HEK293 (cell line): ENCODE results near the gene TRIP11.

Experiments used
- ATF2 ChIP-seq: fragments of 450-650 bp; formaldehyde crosslinking; IDR thresholded peaks from 2 replicates; pipeline ENCODE4 v1.5.1; 2016; ENCODE audit warnings: missing biosample characterization, missing genetic modification characterization, low read depth
- GLIS2 ChIP-seq: fragments of 450-650 bp; formaldehyde crosslinking; IDR thresholded peaks from 2 replicates; pipeline ENCODE4 v1.5.1; 2016; ENCODE audit warnings: missing biosample characterization, missing genetic modification characterization
- KLF1 ChIP-seq: fragments of 450-650 bp; formaldehyde crosslinking; IDR thresholded peaks from 2 replicates; pipeline ENCODE4 v1.5.1; 2016; ENCODE audit warnings: missing biosample characterization, missing genetic modification characterization
- MYNN ChIP-seq: fragments of 450-650 bp; formaldehyde crosslinking; IDR thresholded peaks from 2 replicates; pipeline ENCODE4 v1.5.1; 2016; ENCODE audit warnings: missing biosample characterization, missing genetic modification characterization, borderline replicate concordance
- PATZ1 ChIP-seq: fragments of 450-650 bp; formaldehyde crosslinking; IDR thresholded peaks from 2 replicates; pipeline ENCODE4 v1.5.1; 2016; ENCODE audit warnings: missing biosample characterization, missing genetic modification characterization
- SCRT2 ChIP-seq: fragments of 450-650 bp; formaldehyde crosslinking; IDR thresholded peaks from 2 replicates; pipeline ENCODE4 v1.5.1; 2016; ENCODE audit warnings: missing biosample characterization, missing genetic modification characterization
- TCF7L2 ChIP-seq: IDR thresholded peaks from 2 replicates; pipeline ENCODE4 v1.6.1; 2011; ENCODE audit warnings: low read depth, mild to moderate bottlenecking, inconsistent platforms, low read length, moderate library complexity, borderline replicate concordance
- ZBTB7A ChIP-seq: fragments of 450-650 bp; formaldehyde crosslinking; IDR thresholded peaks from 2 replicates; pipeline ENCODE4 v1.5.1; 2016; ENCODE audit warnings: low read depth, missing biosample characterization, missing genetic modification characterization
- ZBTB8A ChIP-seq: fragments of 450-650 bp; formaldehyde crosslinking; IDR thresholded peaks from 2 replicates; pipeline ENCODE4 v1.5.1; 2016; ENCODE audit warnings: missing biosample characterization, missing genetic modification characterization
- ZEB2 ChIP-seq: fragments of 450-650 bp; formaldehyde crosslinking; IDR thresholded peaks from 2 replicates; pipeline ENCODE4 v1.5.1; 2016; ENCODE audit warnings: missing biosample characterization, missing genetic modification characterization
- ZFP3 ChIP-seq: fragments of 450-650 bp; formaldehyde crosslinking; IDR thresholded peaks from 2 replicates; pipeline ENCODE4 v1.5.1; 2016; ENCODE audit warnings: low read depth, missing biosample characterization, missing genetic modification characterization
- ZNF239 ChIP-seq: fragments of 450-650 bp; formaldehyde crosslinking; IDR thresholded peaks from 2 replicates; pipeline ENCODE4 v1.5.1; 2016; ENCODE audit warnings: missing biosample characterization, missing genetic modification characterization
- ZNF341 ChIP-seq: fragments of 450-650 bp; formaldehyde crosslinking; IDR thresholded peaks from 2 replicates; pipeline ENCODE4; 2016; ENCODE audit warnings: low read depth, missing biosample characterization, missing genetic modification characterization
- ZNF354C ChIP-seq: fragments of 450-650 bp; formaldehyde crosslinking; IDR thresholded peaks from 2 replicates; pipeline ENCODE4 v1.5.1; 2016; ENCODE audit warnings: missing biosample characterization, missing genetic modification characterization, low read depth, borderline replicate concordance
- ZNF366 ChIP-seq: fragments of 450-650 bp; formaldehyde crosslinking; conservative IDR thresholded peaks from 2 replicates; pipeline ENCODE4 v1.5.1; 2016; ENCODE audit warnings: missing biosample characterization, missing genetic modification characterization
- ZNF37A ChIP-seq: fragments of 450-650 bp; IDR thresholded peaks from 2 replicates; pipeline ENCODE4 v1.5.1; 2018; ENCODE audit warnings: missing biosample characterization, missing genetic modification characterization
- ZNF473 ChIP-seq: fragments of 450-650 bp; formaldehyde crosslinking; IDR thresholded peaks from 2 replicates; pipeline ENCODE4 v1.5.1; 2017; ENCODE audit warnings: missing biosample characterization, missing genetic modification characterization
- ZNF501 ChIP-seq: fragments of 450-650 bp; formaldehyde crosslinking; IDR thresholded peaks from 2 replicates; pipeline ENCODE4 v1.5.1; 2016; ENCODE audit warnings: missing biosample characterization, missing genetic modification characterization
- ZNF548 ChIP-seq: fragments of 450-650 bp; formaldehyde crosslinking; IDR thresholded peaks from 2 replicates; pipeline ENCODE4 v1.5.1; 2016; ENCODE audit warnings: missing biosample characterization, missing genetic modification characterization
- ZNF549 ChIP-seq: fragments of 450-650 bp; IDR thresholded peaks from 2 replicates; pipeline ENCODE4 v1.5.1; 2018; ENCODE audit warnings: missing biosample characterization, missing genetic modification characterization, mild to moderate bottlenecking, inconsistent platforms, moderate library complexity
- ZNF561 ChIP-seq: fragments of 450-650 bp; IDR thresholded peaks from 2 replicates; pipeline ENCODE4 v1.5.1; 2018; ENCODE audit warnings: missing biosample characterization, missing genetic modification characterization, borderline replicate concordance
- ZNF623 ChIP-seq: fragments of 450-650 bp; formaldehyde crosslinking; IDR thresholded peaks from 2 replicates; pipeline ENCODE4 v1.5.1; 2016; ENCODE audit warnings: missing biosample characterization, missing genetic modification characterization
- ZNF626 ChIP-seq: fragments of 450-650 bp; sonication (Bioruptor Pico); formaldehyde crosslinking; IDR thresholded peaks from 2 replicates; pipeline ENCODE4 v1.5.1; 2018; ENCODE audit warnings: missing biosample characterization, missing genetic modification characterization, inconsistent platforms
- ZNF645 ChIP-seq: fragments of 450-650 bp; formaldehyde crosslinking; IDR thresholded peaks from 2 replicates; pipeline ENCODE4; 2016; ENCODE audit warnings: missing biosample characterization, missing genetic modification characterization
- ZNF654 ChIP-seq: fragments of 450-650 bp; formaldehyde crosslinking; IDR thresholded peaks from 2 replicates; pipeline ENCODE4 v1.5.1; 2016; ENCODE audit warnings: low read depth, missing biosample characterization, missing genetic modification characterization
- ZNF701 ChIP-seq: fragments of 450-650 bp; formaldehyde crosslinking; IDR thresholded peaks from 2 replicates; pipeline ENCODE4 v1.5.1; 2016; ENCODE audit warnings: missing biosample characterization, missing genetic modification characterization
- ZNF777 ChIP-seq: fragments of 450-650 bp; formaldehyde crosslinking; IDR thresholded peaks from 2 replicates; pipeline ENCODE4 v1.5.1; 2017; ENCODE audit warnings: missing biosample characterization, missing genetic modification characterization, borderline replicate concordance
- ZNF791 ChIP-seq: fragments of 450-650 bp; formaldehyde crosslinking; IDR thresholded peaks from 2 replicates; pipeline ENCODE4 v1.5.1; 2016; ENCODE audit warnings: missing biosample characterization, missing genetic modification characterization
- ZNF830 ChIP-seq: fragments of 450-650 bp; IDR thresholded peaks from 2 replicates; pipeline ENCODE4 v1.5.0; 2018; ENCODE audit warnings: missing biosample characterization, missing genetic modification characterization, low read depth, mild to moderate bottlenecking, moderate library complexity
- ZNF843 ChIP-seq: fragments of 450-650 bp; formaldehyde crosslinking; IDR thresholded peaks from 2 replicates; pipeline ENCODE4 v1.5.1; 2016; ENCODE audit warnings: missing biosample characterization, missing genetic modification characterization
- ZSCAN23 ChIP-seq: fragments of 450-650 bp; formaldehyde crosslinking; IDR thresholded peaks from 2 replicates; pipeline ENCODE4 v1.5.1; 2016; ENCODE audit warnings: missing biosample characterization, missing genetic modification characterization
- ZXDB ChIP-seq: fragments of 450-650 bp; formaldehyde crosslinking; IDR thresholded peaks from 2 replicates; pipeline ENCODE4 v1.5.1; 2016; ENCODE audit warnings: missing biosample characterization, missing genetic modification characterization
- TF ChIP-seq, protein P1 (sequence below): fragments of 450-650 bp; formaldehyde crosslinking; IDR thresholded peaks from 2 replicates; pipeline ENCODE4 v1.5.1; 2016; ENCODE audit warnings: missing biosample characterization, missing genetic modification characterization
- TF ChIP-seq, protein P2 (sequence below): fragments of 450-650 bp; formaldehyde crosslinking; IDR thresholded peaks from 2 replicates; pipeline ENCODE4 v1.5.1; 2016; ENCODE audit warnings: missing biosample characterization, missing genetic modification characterization

The TRIP11 gene

GRCh38 chr14:92039719-92040430 is at the start of gene TRIP11 (continued):
- TF ChIP-seq GLIS2: no peak
- TF ChIP-seq, protein P1, sequence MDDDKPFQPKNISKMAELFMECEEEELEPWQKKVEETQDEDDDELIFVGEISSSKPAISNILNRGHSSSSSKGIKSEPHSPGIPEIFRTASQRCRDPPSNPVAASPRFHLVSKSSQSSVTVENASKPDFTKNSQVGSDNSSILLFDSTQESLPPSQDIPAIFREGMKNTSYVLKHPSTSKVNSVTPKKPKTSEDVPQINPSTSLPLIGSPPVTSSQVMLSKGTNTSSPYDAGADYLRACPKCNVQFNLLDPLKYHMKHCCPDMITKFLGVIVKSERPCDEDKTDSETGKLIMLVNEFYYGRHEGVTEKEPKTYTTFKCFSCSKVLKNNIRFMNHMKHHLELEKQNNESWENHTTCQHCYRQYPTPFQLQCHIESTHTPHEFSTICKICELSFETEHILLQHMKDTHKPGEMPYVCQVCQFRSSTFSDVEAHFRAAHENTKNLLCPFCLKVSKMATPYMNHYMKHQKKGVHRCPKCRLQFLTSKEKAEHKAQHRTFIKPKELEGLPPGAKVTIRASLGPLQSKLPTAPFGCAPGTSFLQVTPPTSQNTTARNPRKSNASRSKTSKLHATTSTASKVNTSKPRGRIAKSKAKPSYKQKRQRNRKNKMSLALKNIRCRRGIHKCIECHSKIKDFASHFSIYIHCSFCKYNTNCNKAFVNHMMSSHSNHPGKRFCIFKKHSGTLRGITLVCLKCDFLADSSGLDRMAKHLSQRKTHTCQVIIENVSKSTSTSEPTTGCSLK (tag by site-specific recombination): no peak
- no peak for TF ChIP-seq ZNF548 (tag by site-specific recombination)
- TF ChIP-seq ATF2 (tag by site-specific recombination): no peak
- no peak for TF ChIP-seq SCRT2 (tag by site-specific recombination)
- no peak for TF ChIP-seq ZNF654 (tag by site-specific recombination)
- no peak for TF ChIP-seq ZBTB7A
- peak; percentile 26; the same call in 1 of the 2 replicates for TF ChIP-seq ZBTB8A (tag by site-specific recombination)
- no peak for TF ChIP-seq ZNF830
- TF ChIP-seq TCF7L2: no peak
- no peak for TF ChIP-seq ZNF626
- no peak for TF ChIP-seq ZNF623 (tag by site-specific recombination)
- no peak for TF ChIP-seq ZNF37A (tag by site-specific recombination)
- TF ChIP-seq ZNF473: no peak
- no peak for TF ChIP-seq ZNF701
- TF ChIP-seq ZNF501 (tag by site-specific recombination): no peak; the same call in 1 of the 2 replicates
- no peak for TF ChIP-seq ZNF791 (tag by site-specific recombination)
- TF ChIP-seq PATZ1 (tag by site-specific recombination): no peak
- TF ChIP-seq ZNF561 (tag by site-specific recombination): peak; percentile 63; the same call in 1 of the 2 replicates
- peak; percentile 25 for TF ChIP-seq ZNF843 (tag by site-specific recombination)
- TF ChIP-seq ZXDB (tag by site-specific recombination): peak; percentile 77
- no peak for TF ChIP-seq ZNF549
- no peak for TF ChIP-seq KLF1 (tag by site-specific recombination)
- TF ChIP-seq ZFP3 (tag by site-specific recombination): no peak
- TF ChIP-seq ZNF645: 0 out of 2 replicates have a peak, but pooled peaks have one; percentile 12
- TF ChIP-seq ZEB2 (tag by site-specific recombination): peak; percentile 86
- TF ChIP-seq ZNF341 (tag by site-specific recombination): no peak
- no peak for TF ChIP-seq MYNN (tag by site-specific recombination)
- TF ChIP-seq ZNF366 (tag by site-specific recombination): no peak
- no peak for TF ChIP-seq ZNF354C (tag by site-specific recombination)
- TF ChIP-seq, protein P2, sequence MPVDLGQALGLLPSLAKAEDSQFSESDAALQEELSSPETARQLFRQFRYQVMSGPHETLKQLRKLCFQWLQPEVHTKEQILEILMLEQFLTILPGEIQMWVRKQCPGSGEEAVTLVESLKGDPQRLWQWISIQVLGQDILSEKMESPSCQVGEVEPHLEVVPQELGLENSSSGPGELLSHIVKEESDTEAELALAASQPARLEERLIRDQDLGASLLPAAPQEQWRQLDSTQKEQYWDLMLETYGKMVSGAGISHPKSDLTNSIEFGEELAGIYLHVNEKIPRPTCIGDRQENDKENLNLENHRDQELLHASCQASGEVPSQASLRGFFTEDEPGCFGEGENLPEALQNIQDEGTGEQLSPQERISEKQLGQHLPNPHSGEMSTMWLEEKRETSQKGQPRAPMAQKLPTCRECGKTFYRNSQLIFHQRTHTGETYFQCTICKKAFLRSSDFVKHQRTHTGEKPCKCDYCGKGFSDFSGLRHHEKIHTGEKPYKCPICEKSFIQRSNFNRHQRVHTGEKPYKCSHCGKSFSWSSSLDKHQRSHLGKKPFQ (tag by site-specific recombination): no peak
- no peak for TF ChIP-seq ZNF239 (tag by site-specific recombination)
- TF ChIP-seq ZSCAN23: no peak; the same call in 1 of the 2 replicates
- TF ChIP-seq ZNF777: peak; percentile 67; the same call in 1 of the 2 replicates
